VCaP (cell line): ENCODE data around the gene HCFC1.

Source experiments
- H3K27ac ChIP-seq: fragments of 450-650 bp; 2 replicates; pipeline ENCODE4 v1.5.1; 2017
- CTCF ChIP-seq: fragments of 450-650 bp; conservative IDR thresholded peaks from 2 replicates; pipeline ENCODE4 v1.5.1; 2017; ENCODE audit warnings: mild to moderate bottlenecking, moderate library complexity

The HCFC1 gene

DNA sequence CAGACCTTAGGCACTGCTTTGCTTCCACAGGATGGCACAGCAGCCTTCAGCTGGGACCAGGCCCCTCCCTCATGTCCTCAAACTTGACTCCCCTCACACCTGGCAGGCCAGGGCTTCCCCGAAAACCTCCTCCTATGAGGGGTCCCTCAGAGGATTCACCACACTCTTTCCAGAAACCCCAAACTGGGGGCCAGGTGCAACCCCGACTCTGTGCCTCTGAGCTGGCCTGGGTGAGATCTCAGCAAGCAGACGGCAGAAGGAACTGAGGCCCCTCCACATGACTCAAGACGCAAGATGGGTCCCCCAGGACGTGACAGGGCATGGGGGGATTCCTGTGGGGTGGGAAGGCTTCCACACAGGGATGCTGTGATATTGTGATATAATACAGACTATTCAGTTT lies 6.2 kb downstream of the HCFC1 start:
- TF ChIP-seq CTCF = no peak
- H3K27ac ChIP-seq = no peak overlapping the region

- TF ChIP-seq CTCF = no peak
- no peak overlapping the region for H3K27ac ChIP-seq
Observed at GRCh38 chrX:153964105-153964504, 7.5 kb downstream of the HCFC1 start.

GRCh38 chrX:153963546-153963945 lies 8.1 kb downstream of the HCFC1 start:
- no peak for TF ChIP-seq CTCF
- H3K27ac ChIP-seq = no peak overlapping the region

- H3K27ac ChIP-seq = no peak overlapping the region
- no peak for TF ChIP-seq CTCF
Observed at GRCh38 chrX:153961292-153961691, 10.3 kb downstream of the HCFC1 start.

DNA sequence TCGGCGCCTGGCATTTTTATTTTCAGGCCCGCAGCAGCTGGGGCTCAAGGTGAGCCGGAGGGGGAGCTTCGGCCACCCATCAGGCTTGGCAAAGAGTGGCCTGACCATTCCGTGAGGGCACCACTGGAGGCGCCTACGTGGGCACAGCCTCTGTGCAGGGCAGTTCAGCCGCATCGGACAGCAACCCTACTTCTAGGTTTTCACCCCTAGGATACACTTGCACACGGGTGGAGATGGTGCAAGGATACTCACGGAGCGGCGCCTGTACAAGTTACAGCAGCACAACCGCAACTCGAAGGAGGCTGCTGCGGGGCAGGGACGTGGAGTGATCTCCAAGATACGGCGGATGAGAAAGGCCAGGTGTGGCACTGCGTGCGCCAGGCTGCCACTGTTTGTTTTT lies 10.8 kb downstream of the HCFC1 start:
- TF ChIP-seq CTCF = no peak
- no peak overlapping the region for H3K27ac ChIP-seq

DNA sequence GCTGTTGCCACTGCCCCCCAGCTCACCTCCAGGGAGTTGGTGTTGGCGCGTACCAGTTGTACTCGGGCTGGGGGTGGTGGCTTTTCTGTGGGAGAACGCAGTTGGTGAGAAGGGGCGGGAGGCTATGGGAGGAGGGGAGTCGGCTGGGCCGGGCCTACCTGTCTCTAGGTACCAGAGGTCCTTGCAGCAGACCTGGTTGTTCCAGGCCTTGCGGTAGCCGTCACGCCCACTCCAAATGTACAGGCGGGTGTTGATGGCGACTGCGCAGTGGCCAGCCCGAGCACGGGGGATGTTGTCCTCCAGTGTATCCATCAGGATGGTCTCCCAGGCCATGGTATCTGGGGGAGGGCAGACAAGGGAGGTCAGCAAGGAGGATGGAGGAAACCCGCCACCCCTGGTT lies 11.5 kb downstream of the HCFC1 start:
- no peak for TF ChIP-seq CTCF
- no peak overlapping the region for H3K27ac ChIP-seq

- TF ChIP-seq CTCF = no peak
Observed at GRCh38 chrX:153959649-153960048, 12.0 kb downstream of the HCFC1 start.

GRCh38 chrX:153958605-153959004 lies 13.0 kb downstream of the HCFC1 start:
- H3K27ac ChIP-seq = no peak overlapping the region
- TF ChIP-seq CTCF = no peak

More at GRCh38 chrX:153959649-153960048, 12.0 kb downstream of the HCFC1 start:
- no peak overlapping the region for H3K27ac ChIP-seq
